Measurements from ENCODE around the gene APBA1. TPM values are rescaled to one million over a fixed set of nuclear protein-coding genes. Genes with fewer than 3 reads are reported as not detected.

APBA1 gene
- total and polyA plus RNA-seq, 2 of the 4 experiments (the other 2 are of a cell fraction): 3.8 to 5.1 TPM

GRCh38 chr9:69496846-69497450 lies 175.2 kb downstream of the APBA1 start:
- Histone ChIP-seq H3K27me3 (ENCODE audit: control insufficient read depth, insufficient read depth, low read length) (no peaks in the 10 kb centered on the region), H3K4me3 (ENCODE audit: insufficient read depth, low read depth, low read length) (no peak overlapping the region), H4K91ac (ENCODE audit: insufficient read depth, low read depth, low read length) (no peak overlapping the region), H2BK120ac (ENCODE audit: low read depth, low read length) (no peak overlapping the region), H3K4me1 (ENCODE audit: control insufficient read depth, insufficient read depth, low read length) (no peaks in the 10 kb centered on the region), H2AFZ (replicated peaks; ENCODE audit: low read length, poor library complexity) (no peak overlapping the region), H3K4me2 (ENCODE audit: low read depth, low read length) (no peak overlapping the region), H2BK20ac (ENCODE audit: low read depth, low read length) (no peak overlapping the region), H3K27ac (ENCODE audit: insufficient read depth, low read length) (no peak overlapping the region), H2BK15ac (ENCODE audit: low read depth, low read length) (no peak overlapping the region), H2AK5ac (ENCODE audit: low read depth, low read length) (no peak overlapping the region), H3K36me3 (ENCODE audit: control insufficient read depth, insufficient read depth, low read length) (no peaks in the 10 kb centered on the region), H3K9ac (ENCODE audit: low read depth, low read length) (no peak overlapping the region), H3K14ac (replicated peaks; ENCODE audit: low read depth, low read length) (no peak overlapping the region), H4K8ac (ENCODE audit: low read depth in 2 of 2, low read length in 2 of 2) (no peak overlapping the region), H2BK5ac (ENCODE audit: low read depth, low read length, poor library complexity, severe bottlenecking) (no peak overlapping the region), H3K18ac (ENCODE audit: low read depth, low read length) (no peak overlapping the region), H3K9me1 (ENCODE audit: insufficient read depth, low read length) (no peaks in the 10 kb centered on the region; the same call in 1 of the 2 replicates), H3K56ac (ENCODE audit: extremely low read depth, insufficient read depth, low read length) (no peak overlapping the region), H2AK9ac (replicated peaks; ENCODE audit: low read depth, low read length, poor library complexity) (no peak overlapping the region), H3K79me1 (ENCODE audit: low read depth in 1 of 2, low read length in 2 of 2) (no peaks in the 10 kb centered on the region), H4K20me1 (ENCODE audit: insufficient read depth, low read length) (0 out of 2 replicates have a peak, but pooled peaks cover 4% of the 10 kb centered on the region), H4K5ac (ENCODE audit: low read depth, low read length) (no peak overlapping the region), H3K9me3 (ENCODE audit: control insufficient read depth, insufficient read depth, low read length) (no peaks in the 10 kb centered on the region), H3K4ac (ENCODE audit: low read depth, low read length) (no peak overlapping the region), H3K23ac (ENCODE audit: low read depth, low read length) (no peak overlapping the region)
- DNase-seq (no peak), ATAC-seq (ENCODE audit: low read depth) (no peak)
- TF ChIP-seq MAZ (IDR thresholded peaks at IDR 0.05; ENCODE audit: borderline replicate concordance, low read depth, low read length): no peak
- TF ChIP-seq NFE2L2 (IDR thresholded peaks at IDR 0.05; ENCODE audit: low read depth, low read length): peak; percentile 34; the same call in 1 of the 2 replicates
- TF ChIP-seq CEBPB (IDR thresholded peaks at IDR 0.05; ENCODE audit: low read depth, low read length): no peak
- TF ChIP-seq CHD1 (IDR thresholded peaks at IDR 0.05; ENCODE audit: low read depth, low read length): no peak
- TF ChIP-seq FOS (IDR thresholded peaks at IDR 0.05; ENCODE audit: low read depth, low read length): no peak
- no peak for TF ChIP-seq MAFK (IDR thresholded peaks at IDR 0.05; ENCODE audit: low read depth, low read length)
- no peak for TF ChIP-seq USF2 (IDR thresholded peaks at IDR 0.05; ENCODE audit: low read depth, low read length)
- 80% methylated on average over 1 of the region's 4 CpGs; no CpG with 5 or more reads in 1 of the 2 experiments for WGBS, 2 experiments (ENCODE audit: extremely low coverage in 2 of 2, insufficient read length in 1 of 2)
- dilution Hi-C loops (cut with HindIII; ENCODE audit: low sequenced_read_pairs, unreplicated experiment): no loop called here
- ChIA-PET CTCF (no interaction called here), POLR2A (ENCODE audit: unreplicated experiment) (no interaction called here)
- no TSS peak for BruUV-seq (replicated peaks)
- intact Hi-C loops (cut with micrococcal nuclease): no loop called here
- in situ Hi-C loops (cut with MboI; ENCODE audit: low sequenced_read_pairs): no loop called here

Data from IMR-90 (cell line).